ENCODE measurements around the gene FBXO24. TPM values are rescaled to one million over a fixed set of nuclear protein-coding genes. Genes with fewer than 3 reads are reported as not detected.

FBXO24 gene
- total and polyA plus RNA-seq, 7 donors: 0.27 to 2.8 (median 0.83) TPM; not detected in 1

DNA sequence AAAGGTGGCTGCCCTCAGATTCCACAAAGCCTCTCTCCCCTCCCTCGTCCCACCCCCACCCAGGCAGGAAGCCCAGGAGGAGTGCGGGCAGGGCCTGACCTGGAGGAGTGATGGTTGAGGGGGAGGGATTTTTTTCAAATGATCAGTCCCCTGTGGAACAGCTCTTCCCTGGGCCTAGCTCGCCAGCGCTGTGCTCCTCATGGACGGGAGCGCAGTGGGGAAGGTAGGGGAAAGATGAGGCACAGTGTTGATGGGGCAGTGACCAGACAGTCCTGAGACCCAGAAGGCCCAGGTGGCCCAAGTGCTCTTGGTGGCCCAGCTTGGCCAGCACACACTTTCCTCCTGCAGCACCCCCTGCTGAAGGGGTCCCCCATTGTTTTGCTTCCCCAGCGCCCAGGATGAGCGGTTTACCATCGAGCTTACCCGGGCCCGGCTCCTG is 21.0 kb upstream of the FBXO24 start:
- no peak overlapping the region for H3K27ac ChIP-seq
- 97% methylated on average over 11 of the region's 11 CpGs for WGBS, 2 donors
- peaks cover 0 to 18% (median 5%) of the 10 kb centered on the region in 4 donors for H3K36me3 ChIP-seq
- H3K4me3 ChIP-seq: no peak overlapping the region
- TF ChIP-seq POLR2AphosphoS5 (IDR thresholded peaks at IDR 0.05) (no peak), POLR2A (IDR thresholded peaks at IDR 0.05) (no peak), EP300 (IDR thresholded peaks at IDR 0.05) (no peak)
- TF ChIP-seq, protein P1, sequence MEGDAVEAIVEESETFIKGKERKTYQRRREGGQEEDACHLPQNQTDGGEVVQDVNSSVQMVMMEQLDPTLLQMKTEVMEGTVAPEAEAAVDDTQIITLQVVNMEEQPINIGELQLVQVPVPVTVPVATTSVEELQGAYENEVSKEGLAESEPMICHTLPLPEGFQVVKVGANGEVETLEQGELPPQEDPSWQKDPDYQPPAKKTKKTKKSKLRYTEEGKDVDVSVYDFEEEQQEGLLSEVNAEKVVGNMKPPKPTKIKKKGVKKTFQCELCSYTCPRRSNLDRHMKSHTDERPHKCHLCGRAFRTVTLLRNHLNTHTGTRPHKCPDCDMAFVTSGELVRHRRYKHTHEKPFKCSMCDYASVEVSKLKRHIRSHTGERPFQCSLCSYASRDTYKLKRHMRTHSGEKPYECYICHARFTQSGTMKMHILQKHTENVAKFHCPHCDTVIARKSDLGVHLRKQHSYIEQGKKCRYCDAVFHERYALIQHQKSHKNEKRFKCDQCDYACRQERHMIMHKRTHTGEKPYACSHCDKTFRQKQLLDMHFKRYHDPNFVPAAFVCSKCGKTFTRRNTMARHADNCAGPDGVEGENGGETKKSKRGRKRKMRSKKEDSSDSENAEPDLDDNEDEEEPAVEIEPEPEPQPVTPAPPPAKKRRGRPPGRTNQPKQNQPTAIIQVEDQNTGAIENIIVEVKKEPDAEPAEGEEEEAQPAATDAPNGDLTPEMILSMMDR (IDR thresholded peaks at IDR 0.05): no peak
- no peak for DNase-seq
- intact Hi-C loops (cut with DNase I): no loop called here
- no peaks in the 10 kb centered on the region for H3K9me3 ChIP-seq
- H3K27me3 ChIP-seq: peaks cover 0 to 10% (median 2%) of the 10 kb centered on the region in 3 donors
- peaks cover 1 to 10% (median 7%) of the 10 kb centered on the region in 4 donors for H3K4me1 ChIP-seq

DNA sequence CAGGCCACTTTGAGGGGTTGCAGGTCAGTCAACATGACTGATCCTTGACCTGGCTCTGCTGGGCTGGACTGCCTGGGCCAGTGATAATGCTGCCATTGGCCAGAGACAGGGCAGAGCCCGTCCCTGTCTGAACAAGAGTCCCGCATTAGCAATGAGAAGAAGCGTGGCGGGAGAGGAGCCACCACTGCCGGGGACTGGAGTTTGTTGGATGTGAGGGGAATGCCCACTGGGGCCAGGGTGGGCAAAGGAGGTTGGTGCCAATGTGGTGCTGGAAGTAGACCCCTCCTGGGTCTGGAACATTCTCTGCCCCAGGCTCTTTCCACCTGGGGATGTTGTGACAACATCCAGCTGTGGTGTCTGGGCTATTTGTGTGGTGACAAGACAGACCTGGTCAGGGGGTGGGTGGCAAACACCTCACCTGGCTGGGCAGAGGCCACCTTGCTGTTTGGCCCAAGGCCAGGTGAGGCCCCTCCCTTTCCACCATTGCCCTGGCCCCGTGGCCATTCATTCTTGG is 20.1 kb upstream of the FBXO24 start:
- H3K27me3 ChIP-seq: peaks cover 0 to 17% (median 2%) of the 10 kb centered on the region in 3 donors
- peaks cover 2 to 14% (median 12%) of the 10 kb centered on the region in 4 donors for H3K4me1 ChIP-seq
- no peak overlapping the region for H3K27ac ChIP-seq
- peaks cover 0 to 18% (median 5%) of the 10 kb centered on the region in 4 donors for H3K36me3 ChIP-seq
- intact Hi-C loops (cut with DNase I): no loop called here
- TF ChIP-seq, protein P1 (IDR thresholded peaks at IDR 0.05): no peak
- no peak for TF ChIP-seq POLR2A (IDR thresholded peaks at IDR 0.05)
- no peak for TF ChIP-seq POLR2AphosphoS5 (IDR thresholded peaks at IDR 0.05)
- TF ChIP-seq EP300 (IDR thresholded peaks at IDR 0.05): no peak
- no peak overlapping the region for H3K4me3 ChIP-seq
- WGBS, 2 donors: 83 to 88% methylated on average over 6 of the region's 6 CpGs
- H3K9me3 ChIP-seq: no peaks in the 10 kb centered on the region
- no peak for DNase-seq

DNA sequence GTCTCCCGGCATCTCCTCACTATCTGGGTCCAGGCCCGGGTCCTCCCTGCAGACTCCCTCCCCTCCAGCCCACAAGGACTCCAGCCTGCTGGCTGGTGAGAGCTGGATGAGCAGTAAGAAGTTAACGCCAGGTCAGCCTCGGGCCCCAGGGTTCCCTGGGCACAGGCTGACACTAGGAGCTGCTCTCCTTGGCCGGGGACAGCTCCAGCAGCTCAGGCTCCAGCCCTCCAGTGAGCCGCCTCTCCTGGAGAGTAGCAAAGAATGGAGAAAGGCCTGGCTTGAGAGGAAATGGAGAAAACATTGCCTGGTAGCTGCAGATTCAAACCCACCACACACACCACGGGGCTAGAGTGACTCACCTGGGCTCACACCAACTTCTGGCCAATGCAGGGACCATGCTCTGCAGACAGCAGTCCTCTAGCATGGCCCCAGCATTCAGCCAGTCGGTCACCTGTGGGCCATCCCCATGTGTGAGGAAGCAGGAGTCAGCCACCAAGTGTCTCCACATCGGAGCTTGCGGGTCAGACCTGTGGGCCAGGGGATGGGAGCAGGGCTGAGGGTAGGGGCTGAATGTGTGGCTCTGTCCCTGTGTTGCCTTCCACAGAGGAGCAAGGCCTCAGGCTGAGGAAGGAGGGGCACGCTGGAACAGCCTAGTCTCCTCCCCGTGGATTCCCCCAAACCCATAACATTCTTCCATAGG is 18.9 kb upstream of the FBXO24 start:
- Histone ChIP-seq H3K4me3 (no peak overlapping the region), H3K9me3 (no peaks in the 10 kb centered on the region), H3K27me3 (peaks cover 0 to 27% (median 2%) of the 10 kb centered on the region in 3 donors), H3K4me1 (peaks cover 2 to 14% (median 12%) of the 10 kb centered on the region in 4 donors), H3K27ac (no peak overlapping the region), H3K36me3 (peaks cover 0 to 12% (median 5%) of the 10 kb centered on the region in 4 donors)
- no peak for TF ChIP-seq EP300 (IDR thresholded peaks at IDR 0.05)
- no peak for TF ChIP-seq POLR2AphosphoS5 (IDR thresholded peaks at IDR 0.05)
- TF ChIP-seq, protein P1 (IDR thresholded peaks at IDR 0.05): no peak
- no peak for TF ChIP-seq POLR2A (IDR thresholded peaks at IDR 0.05)
- no peak for DNase-seq
- 81% methylated on average over 12 of the region's 12 CpGs for WGBS, 2 donors
- intact Hi-C loops (cut with DNase I): no loop called here

DNA sequence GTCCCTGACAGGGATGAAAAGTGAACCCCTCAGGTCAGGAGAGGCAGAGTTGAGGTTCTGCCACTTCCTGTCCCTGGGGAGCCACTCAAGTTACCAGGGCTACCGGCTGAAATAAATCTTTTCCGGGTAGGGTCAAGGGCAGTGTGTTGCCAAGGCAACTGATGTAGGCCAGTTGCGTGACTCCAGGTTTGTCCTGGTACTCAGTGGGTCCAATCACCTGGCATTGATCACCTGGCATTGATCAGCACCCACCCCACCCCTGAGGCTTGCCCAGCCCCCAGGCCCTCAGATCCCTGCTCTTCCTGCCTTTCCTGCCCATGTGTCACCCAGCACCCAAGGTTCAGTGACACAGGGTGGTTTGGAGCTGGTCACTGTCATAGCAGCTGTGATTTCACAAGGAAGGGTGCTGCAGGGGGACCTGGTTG is 18.4 kb upstream of the FBXO24 start:
- Histone ChIP-seq H3K4me1 (peaks cover 2 to 14% (median 12%) of the 10 kb centered on the region in 4 donors), H3K9me3 (no peaks in the 10 kb centered on the region), H3K27me3 (peaks cover 0 to 33% (median 2%) of the 10 kb centered on the region in 3 donors), H3K27ac (no peak overlapping the region), H3K4me3 (no peak overlapping the region), H3K36me3 (peaks cover 0 to 11% (median 2%) of the 10 kb centered on the region in 4 donors)
- 36 to 42% methylated on average over 3 of the region's 3 CpGs for WGBS, 2 donors
- intact Hi-C loops (cut with DNase I): no loop called here
- TF ChIP-seq POLR2AphosphoS5 (IDR thresholded peaks at IDR 0.05) (no peak), EP300 (IDR thresholded peaks at IDR 0.05) (no peak), POLR2A (IDR thresholded peaks at IDR 0.05) (no peak)
- TF ChIP-seq, protein P1 (IDR thresholded peaks at IDR 0.05): no peak
- DNase-seq: no peak
